ENCODE measurements around the gene TSPAN4. TPM values are rescaled to one million over a fixed set of nuclear protein-coding genes. Genes with fewer than 3 reads are reported as not detected.

Gene TSPAN4
- total and polyA plus RNA-seq, 4 donors: 68.3 to 197 (median 134) TPM

DNA sequence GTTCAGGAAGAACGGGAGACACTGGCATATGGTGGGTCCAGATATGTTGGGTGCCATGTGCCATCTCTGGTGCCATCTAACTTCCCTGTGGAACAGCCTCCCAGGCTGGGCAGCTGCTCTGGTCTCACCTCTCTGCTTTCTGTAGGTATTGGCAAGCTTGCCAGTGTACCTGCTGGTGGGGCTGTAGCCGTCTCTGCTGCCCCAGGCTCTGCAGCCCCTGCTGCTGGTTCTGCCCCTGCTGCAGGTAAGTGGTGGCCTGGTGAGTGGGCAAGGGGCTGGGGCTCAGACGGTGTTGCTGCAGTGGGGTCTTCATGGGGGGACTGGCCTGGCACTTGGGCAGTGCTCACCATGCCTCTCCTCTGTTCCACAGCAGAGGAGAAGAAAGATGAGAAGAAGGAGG lies 30.3 kb upstream of the TSPAN4 start:
- peaks cover 5 to 20% (median 6%) of the 10 kb centered on the region in 5 donors for H3K4me1 ChIP-seq (ENCODE audit: control insufficient read depth in 5 of 5, insufficient read depth in 5 of 5, low read length in 5 of 5)
- peaks cover 0 to 31% (median 14%) of the 10 kb centered on the region in 4 donors for H3K36me3 ChIP-seq (ENCODE audit: control insufficient read depth in 4 of 4, insufficient read depth in 4 of 4, low read length in 4 of 4)
- WGBS, 2 donors: 90 to 98% methylated on average over 3 of the region's 3 CpGs
- H3K4me3 ChIP-seq: no peak overlapping the region
- H3K27ac ChIP-seq (ENCODE audit: low read depth in 1 of 2, low read length in 1 of 2): no peak overlapping the region
- DNase-seq: no peak
- TF ChIP-seq, protein P1, sequence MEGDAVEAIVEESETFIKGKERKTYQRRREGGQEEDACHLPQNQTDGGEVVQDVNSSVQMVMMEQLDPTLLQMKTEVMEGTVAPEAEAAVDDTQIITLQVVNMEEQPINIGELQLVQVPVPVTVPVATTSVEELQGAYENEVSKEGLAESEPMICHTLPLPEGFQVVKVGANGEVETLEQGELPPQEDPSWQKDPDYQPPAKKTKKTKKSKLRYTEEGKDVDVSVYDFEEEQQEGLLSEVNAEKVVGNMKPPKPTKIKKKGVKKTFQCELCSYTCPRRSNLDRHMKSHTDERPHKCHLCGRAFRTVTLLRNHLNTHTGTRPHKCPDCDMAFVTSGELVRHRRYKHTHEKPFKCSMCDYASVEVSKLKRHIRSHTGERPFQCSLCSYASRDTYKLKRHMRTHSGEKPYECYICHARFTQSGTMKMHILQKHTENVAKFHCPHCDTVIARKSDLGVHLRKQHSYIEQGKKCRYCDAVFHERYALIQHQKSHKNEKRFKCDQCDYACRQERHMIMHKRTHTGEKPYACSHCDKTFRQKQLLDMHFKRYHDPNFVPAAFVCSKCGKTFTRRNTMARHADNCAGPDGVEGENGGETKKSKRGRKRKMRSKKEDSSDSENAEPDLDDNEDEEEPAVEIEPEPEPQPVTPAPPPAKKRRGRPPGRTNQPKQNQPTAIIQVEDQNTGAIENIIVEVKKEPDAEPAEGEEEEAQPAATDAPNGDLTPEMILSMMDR (IDR thresholded peaks at IDR 0.05; ENCODE audit: control extremely low read depth, extremely low read depth): no peak
- ATAC-seq (ENCODE audit: insufficient read depth, low FRiP score): no peak
- H3K9ac ChIP-seq (ENCODE audit: insufficient read depth in 1 of 2, low read length in 2 of 2): no peak overlapping the region
- no peaks in the 10 kb centered on the region for H3K9me3 ChIP-seq (ENCODE audit: control insufficient read depth in 4 of 4, insufficient read depth in 3 of 4, low read length in 3 of 4)
- H3K27me3 ChIP-seq (ENCODE audit: control insufficient read depth in 3 of 3, insufficient read depth in 3 of 3, low read length in 2 of 3): no peaks in the 10 kb centered on the region

DNA sequence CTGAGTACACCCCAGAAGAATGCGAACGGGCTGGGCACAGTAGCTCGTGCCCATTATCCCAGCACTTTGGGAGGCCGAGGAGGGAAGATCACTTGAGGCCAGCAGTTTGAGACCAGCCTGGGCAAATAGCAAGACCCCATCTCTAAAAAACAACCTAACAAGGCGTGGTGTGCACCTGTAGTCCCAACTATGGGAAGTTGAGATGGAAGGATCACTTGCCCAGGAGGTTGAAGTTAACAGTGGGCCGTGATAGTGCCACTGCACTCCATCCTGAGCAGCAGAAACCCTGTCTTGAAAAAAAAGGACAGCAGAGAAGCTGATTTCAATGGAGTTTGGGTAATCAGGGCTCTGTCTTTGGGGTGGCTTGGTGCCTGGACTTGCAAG lies 29.6 kb upstream of the TSPAN4 start:
- H3K36me3 ChIP-seq (ENCODE audit: control insufficient read depth in 4 of 4, insufficient read depth in 4 of 4, low read length in 4 of 4): peaks cover 0 to 31% (median 14%) of the 10 kb centered on the region in 4 donors
- TF ChIP-seq, protein P1 (IDR thresholded peaks at IDR 0.05; ENCODE audit: control extremely low read depth, extremely low read depth): no peak
- 91 to 93% methylated on average over 6 of the region's 6 CpGs for WGBS, 2 donors
- ATAC-seq (ENCODE audit: insufficient read depth, low FRiP score) (no peak), DNase-seq (no peak)
- no peaks in the 10 kb centered on the region for H3K27me3 ChIP-seq (ENCODE audit: control insufficient read depth in 3 of 3, insufficient read depth in 3 of 3, low read length in 2 of 3)
- H3K9ac ChIP-seq (ENCODE audit: insufficient read depth in 1 of 2, low read length in 2 of 2): no peak overlapping the region
- no peak overlapping the region for H3K4me3 ChIP-seq
- H3K4me1 ChIP-seq (ENCODE audit: control insufficient read depth in 5 of 5, insufficient read depth in 5 of 5, low read length in 5 of 5): peaks cover 5 to 20% (median 6%) of the 10 kb centered on the region in 5 donors
- H3K27ac ChIP-seq (ENCODE audit: low read depth in 1 of 2, low read length in 1 of 2): no peak overlapping the region
- H3K9me3 ChIP-seq (ENCODE audit: control insufficient read depth in 4 of 4, insufficient read depth in 3 of 4, low read length in 3 of 4): no peaks in the 10 kb centered on the region

DNA sequence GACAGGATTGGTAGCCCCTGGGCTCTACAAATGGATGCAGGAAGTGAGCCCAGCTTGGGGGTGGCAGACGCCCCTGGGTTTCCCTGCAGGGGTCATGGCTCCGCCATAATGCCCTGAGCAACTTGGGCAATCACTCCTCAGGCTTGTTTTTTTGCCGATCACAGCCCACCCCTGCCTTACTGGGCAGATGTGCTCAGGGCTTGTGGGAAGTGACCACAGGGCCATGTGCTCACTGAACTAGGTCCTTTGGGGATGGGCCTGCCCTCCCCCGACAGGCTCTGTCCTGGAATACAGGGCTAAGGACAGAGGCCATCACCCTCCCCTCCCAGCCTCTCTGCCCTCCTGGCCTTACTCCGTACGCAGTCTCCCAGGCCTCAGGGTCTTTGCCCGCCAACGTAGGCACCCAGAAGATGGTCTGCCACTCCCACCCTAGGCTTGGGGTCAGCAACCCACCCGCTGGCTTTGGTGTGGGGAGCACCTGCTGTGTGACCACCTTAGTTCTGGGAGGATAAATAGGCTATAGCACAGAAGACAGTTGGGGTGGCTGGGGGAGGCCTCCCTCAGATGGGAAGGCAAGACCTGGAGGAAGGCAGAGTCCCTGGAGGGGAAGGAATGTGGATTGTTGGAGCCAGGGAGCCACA lies 29.1 kb upstream of the TSPAN4 start:
- TF ChIP-seq, protein P1 (IDR thresholded peaks at IDR 0.05; ENCODE audit: control extremely low read depth, extremely low read depth): no peak
- Histone ChIP-seq H3K9me3 (ENCODE audit: control insufficient read depth in 4 of 4, insufficient read depth in 3 of 4, low read length in 3 of 4) (no peaks in the 10 kb centered on the region), H3K9ac (ENCODE audit: insufficient read depth in 1 of 2, low read length in 2 of 2) (no peak overlapping the region), H3K4me1 (ENCODE audit: control insufficient read depth in 5 of 5, insufficient read depth in 5 of 5, low read length in 5 of 5) (peaks cover 3 to 19% (median 6%) of the 10 kb centered on the region in 5 donors), H3K27ac (ENCODE audit: low read depth in 1 of 2, low read length in 1 of 2) (no peak overlapping the region), H3K4me3 (no peak overlapping the region), H3K36me3 (ENCODE audit: control insufficient read depth in 4 of 4, insufficient read depth in 4 of 4, low read length in 4 of 4) (peaks cover 0 to 31% (median 14%) of the 10 kb centered on the region in 4 donors), H3K27me3 (ENCODE audit: control insufficient read depth in 3 of 3, insufficient read depth in 3 of 3, low read length in 2 of 3) (no peaks in the 10 kb centered on the region)
- DNase-seq (no peak), ATAC-seq (ENCODE audit: insufficient read depth, low FRiP score) (no peak)
- 78 to 83% methylated on average over 9 of the region's 9 CpGs for WGBS, 2 donors
